Measurements from ENCODE around the gene ZNF544. TPM values are rescaled to one million over a fixed set of nuclear protein-coding genes. Genes with fewer than 3 reads are reported as not detected.
"Not testable (repeated sequence)": the region's sequence is repeated elsewhere in the genome, so short reads cannot be mapped to it uniquely, and the experiment has no call there.

The ZNF544 gene
- total RNA-seq, 4 donors from 2014 or later: 21.9 to 158 (median 31.4) TPM

GRCh38 chr19:58305932-58306323 is 77.2 kb downstream of the ZNF544 start:
- H3K27me3 ChIP-seq: no peaks in the 10 kb centered on the region
- H3K36me3 ChIP-seq: peaks cover 0 to 37% (median 0%) of the 10 kb centered on the region in 3 donors
- H3K9me3 ChIP-seq: no peaks in the 10 kb centered on the region
- peak overlapping the region; percentile 87 to 96 (median 88) for H3K27ac ChIP-seq
- peak overlapping the region; percentile 69 to 90 (median 78) for H3K4me3 ChIP-seq
- peaks cover 0 to 12% (median 2%) of the 10 kb centered on the region in 4 donors for H3K4me1 ChIP-seq
- peak; percentile 17 to 49 (median 47) for DNase-seq
- TF ChIP-seq CTCF (IDR thresholded peaks at IDR 0.05) (no peak), POLR2A (IDR thresholded peaks at IDR 0.05) (no peak)

GRCh38 chr19:58307736-58308135 is 79.0 kb downstream of the ZNF544 start:
- Histone ChIP-seq H3K4me3 (no peak overlapping the region), H3K27me3 (no peaks in the 10 kb centered on the region), H3K4me1 (peaks cover 0 to 12% (median 2%) of the 10 kb centered on the region in 4 donors), H3K36me3 (peaks cover 0 to 53% (median 4%) of the 10 kb centered on the region in 3 donors), H3K27ac (no peak overlapping the region), H3K9me3 (no peaks in the 10 kb centered on the region)
- no peak for TF ChIP-seq CTCF (IDR thresholded peaks at IDR 0.05)
- no peak for TF ChIP-seq POLR2A (IDR thresholded peaks at IDR 0.05)
- DNase-seq: no peak

GRCh38 chr19:58310685-58311084 is 82.0 kb downstream of the ZNF544 start:
- TF ChIP-seq CTCF (IDR thresholded peaks at IDR 0.05): peak in 2 of 6 experiments; percentile 28 to 31

GRCh38 chr19:58311345-58311865 is 82.7 kb downstream of the ZNF544 start:
- Histone ChIP-seq H3K27ac (no peak overlapping the region), H3K9me3 (no peaks in the 10 kb centered on the region), H3K27me3 (no peaks in the 10 kb centered on the region), H3K36me3 (peaks cover 0 to 79% (median 4%) of the 10 kb centered on the region in 3 donors), H3K4me1 (peaks cover 0 to 5% (median 0%) of the 10 kb centered on the region in 4 donors), H3K4me3 (no peak overlapping the region)
- no peak for DNase-seq
- TF ChIP-seq CTCF (IDR thresholded peaks at IDR 0.05) (no peak), POLR2A (IDR thresholded peaks at IDR 0.05) (no peak)

More at GRCh38 chr19:58310685-58311084, 82.0 kb downstream of the ZNF544 start:
- peak in 1 of 3 donors; percentile 49 for DNase-seq
- H3K27ac ChIP-seq, H3K4me3 ChIP-seq, H3K9me3 ChIP-seq, H3K27me3 ChIP-seq: not testable (repeated sequence)
- Histone ChIP-seq H3K36me3 (peaks cover 0 to 77% (median 4%) of the 10 kb centered on the region in 3 donors), H3K4me1 (peaks cover 0 to 12% (median 2%) of the 10 kb centered on the region in 4 donors)

Other genes with a start within 250 kb of the ZNF544 start
- gene ZNF606, start 226.1 kb upstream of the ZNF544 start, total RNA-seq: 10 to 100 TPM; 18.4 to 29.7 (median 20.3) TPM
- gene ZSCAN1, start 194.9 kb upstream of the ZNF544 start, total RNA-seq: not detected
- 1 to 10 TPM; 1.2 to 6.6 (median 4.0) TPM for gene ZNF135, start 169.6 kb upstream of the ZNF544 start, total RNA-seq
- gene ZSCAN18, start 130.7 kb upstream of the ZNF544 start, total RNA-seq: 10 to 100 TPM; 20.8 to 75.1 (median 47.7) TPM
- gene ZNF329, start 78.1 kb upstream of the ZNF544 start, total RNA-seq: 10 to 100 TPM in 1 of 4 donors, 1 to 10 TPM in 3; 3.4 to 11.6 (median 5.7) TPM
- gene ZNF274, start 45.9 kb upstream of the ZNF544 start, total RNA-seq: 10 to 100 TPM; 32.4 to 46.8 (median 39.7) TPM
- gene ZNF8, start 50.0 kb downstream of the ZNF544 start, total RNA-seq: 1 to 10 TPM; 7.0 to 8.9 (median 7.9) TPM
- gene ERVK3-1, start 76.5 kb downstream of the ZNF544 start, total RNA-seq: 10 to 100 TPM; 41.3 to 54.2 (median 47.2) TPM
- gene ZSCAN22, start 98.1 kb downstream of the ZNF544 start, total RNA-seq: 1 to 10 TPM; 2.5 to 4.6 (median 4.0) TPM
- gene A1BG, start 124.6 kb downstream of the ZNF544 start, total RNA-seq: 10 to 100 TPM in 1 of 4 donors, 1 to 10 TPM in 2, not detected in 1; 5.4 to 26.4 (median 8.3) TPM
- gene ZNF497, start 133.8 kb downstream of the ZNF544 start, total RNA-seq: 1 to 10 TPM in 2 of 4 donors, under 1 TPM in 1, not detected in 1; 0.70 to 4.4 (median 2.1) TPM
- 10 to 100 TPM in 1 of 4 donors, 1 to 10 TPM in 3; 3.3 to 10.9 (median 7.7) TPM for gene ZNF837, start 152.1 kb downstream of the ZNF544 start, total RNA-seq
- 1,000 to 10,000 TPM in 1 of 4 donors, 100 to 1,000 TPM in 3; 428 to 1,258 (median 517) TPM for gene RPS5, start 158.4 kb downstream of the ZNF544 start, total RNA-seq
- gene RNF225, start 166.7 kb downstream of the ZNF544 start, total RNA-seq: not detected
- gene ZNF584, start 179.7 kb downstream of the ZNF544 start, total RNA-seq: 10 to 100 TPM in 1 of 4 donors, 1 to 10 TPM in 3; 2.5 to 18.2 (median 9.6) TPM
- gene ZNF132, start 211.2 kb downstream of the ZNF544 start, total RNA-seq: 10 to 100 TPM in 1 of 4 donors, 1 to 10 TPM in 3; 3.9 to 12.4 (median 7.2) TPM
- 10 to 100 TPM in 3 of 4 donors, 1 to 10 TPM in 1; 7.0 to 13.1 (median 10.5) TPM for gene ZNF324B, start 222.7 kb downstream of the ZNF544 start, total RNA-seq
- 10 to 100 TPM; 12.4 to 31.2 (median 22.7) TPM for gene ZNF324, start 238.2 kb downstream of the ZNF544 start, total RNA-seq
- 10 to 100 TPM; 12.8 to 25.6 (median 19.6) TPM for gene ZNF446, start 247.4 kb downstream of the ZNF544 start, total RNA-seq